ENCODE measurements around the gene RAB40B. TPM values are rescaled to one million over a fixed set of nuclear protein-coding genes. Genes with fewer than 3 reads are reported as not detected.

The RAB40B gene
- total and polyA plus RNA-seq, 4 donors = 2.9 to 12.1 (median 10.5) TPM

- TF ChIP-seq REST (IDR thresholded peaks at IDR 0.05) (no peak), ATF3 (IDR thresholded peaks at IDR 0.05) (no peak), FOXA2 (IDR thresholded peaks at IDR 0.05) (no peak), YY1 (IDR thresholded peaks at IDR 0.05) (no peak), FOXA1 (IDR thresholded peaks at IDR 0.05) (no peak), SP1 (IDR thresholded peaks at IDR 0.05) (no peak), NR2F2 (IDR thresholded peaks at IDR 0.05) (no peak)
These were observed 36.7 kb upstream of the RAB40B start, which contains the start of gene FN3K (continued) for GRCh38 chr17:82734987-82735866.

GRCh38 chr17:82732118-82732743, 33.7 kb upstream of the RAB40B start:
- 99% methylated on average over 13 of the region's 13 CpGs for WGBS
- Histone ChIP-seq H3K9ac (ENCODE audit: low read depth in 1 of 2, low read length in 2 of 2) (no peak overlapping the region), H3K27ac (ENCODE audit: low read depth in 1 of 2, low read length in 2 of 2) (no peak overlapping the region), H3K4me3 (ENCODE audit: low read depth in 1 of 3, low read length in 3 of 3) (no peak overlapping the region), H3K27me3 (ENCODE audit: control insufficient read depth in 4 of 4, insufficient read depth in 4 of 4, low read length in 3 of 4) (no peaks in the 10 kb centered on the region), H3K4me1 (ENCODE audit: control insufficient read depth in 4 of 4, insufficient read depth in 4 of 4, low read length in 3 of 4) (peaks cover 7 to 18% (median 12%) of the 10 kb centered on the region in 4 donors), H3K36me3 (ENCODE audit: control insufficient read depth in 4 of 4, insufficient read depth in 3 of 4, low read depth in 1 of 4, low read length in 3 of 4) (peaks cover 5 to 17% (median 11%) of the 10 kb centered on the region in 4 donors), H3K9me3 (ENCODE audit: control insufficient read depth in 4 of 4, low read length in 3 of 4) (peaks cover 0 to 1% (median 0%) of the 10 kb centered on the region in 4 donors)
- TF ChIP-seq EGR1 (IDR thresholded peaks at IDR 0.05; ENCODE audit: low read depth in 2 of 2) = no peak
- TF ChIP-seq RAD21 (IDR thresholded peaks at IDR 0.05) = no peak
- TF ChIP-seq ATF3 (IDR thresholded peaks at IDR 0.05) = no peak
- TF ChIP-seq FOXA2 (IDR thresholded peaks at IDR 0.05) = no peak
- no peak for TF ChIP-seq JUND (IDR thresholded peaks at IDR 0.05)
- TF ChIP-seq REST (IDR thresholded peaks at IDR 0.05) = no peak
- no peak for TF ChIP-seq FOXA1 (IDR thresholded peaks at IDR 0.05)
- TF ChIP-seq TAF1 (conservative IDR thresholded peaks at IDR 0.05) = no peak
- TF ChIP-seq NR2F2 (IDR thresholded peaks at IDR 0.05) = no peak
- no peak for TF ChIP-seq ZBTB33 (IDR thresholded peaks at IDR 0.05)
- TF ChIP-seq YY1 (IDR thresholded peaks at IDR 0.05) = no peak
- TF ChIP-seq GABPA (IDR thresholded peaks at IDR 0.05 in 1 of 2, conservative IDR thresholded peaks at IDR 0.05 in 1 of 2) = no peak
- TF ChIP-seq MAX (IDR thresholded peaks at IDR 0.05) = no peak
- no peak for TF ChIP-seq HNF4A (conservative IDR thresholded peaks at IDR 0.05)
- no peak for TF ChIP-seq HNF4G (IDR thresholded peaks at IDR 0.05)
- no peak for DNase-seq (ENCODE audit: low spot score)

Measured in liver (tissue), 9 donors.